Muscle of leg (tissue), 11 donors: ENCODE results near the gene KCNQ1. TPM values are rescaled to one million over a fixed set of nuclear protein-coding genes. Genes with fewer than 3 reads are reported as not detected.

ENCODE experiments used
- DNase-seq: peaks from one replicate; pipeline ENCODE4 v3.0.0; 2013
- H3K27ac ChIP-seq: one replicate; pipeline ENCODE4 v1.5.1; 2013; ENCODE audit warnings: mild to moderate bottlenecking, low read length, control low read depth
- H3K27me3 ChIP-seq: one replicate; pipeline ENCODE4 v1.6.1; 2013; ENCODE audit warnings: low read length; ENCODE audit not compliant: control insufficient read depth, insufficient read depth
- H3K36me3 ChIP-seq: one replicate; pipeline ENCODE4 v1.6.1; 2013; ENCODE audit warnings: low read length; ENCODE audit not compliant: control insufficient read depth, insufficient read depth
- H3K4me1 ChIP-seq: one replicate; pipeline ENCODE4 v1.6.1; 2013; ENCODE audit warnings: low read length; ENCODE audit not compliant: control insufficient read depth, insufficient read depth
- H3K4me3 ChIP-seq: one replicate; pipeline ENCODE4 v1.5.1; 2013; ENCODE audit warnings: low read length, control low read depth
- H3K9me3 ChIP-seq: replicated peaks from 2 replicates; pipeline ENCODE4 v1.6.1; 2013; ENCODE audit warnings: low read depth, low read length; ENCODE audit not compliant: control insufficient read depth
- WGBS: methylation state at CpG from one replicate; pipeline ENCODE4 v1.1.5; 2013; ENCODE audit warnings: missing lambda C conversion rate; ENCODE audit not compliant: insufficient coverage; 5-methylcytosine and 5-hydroxymethylcytosine counted together
- polyA plus RNA-seq, 8 donors: library from polyadenylated mRNA; unstranded; fragments of 120-200 nt; gene quantifications; one replicate each; pipeline versions ENCODE4 v1.2.1 to v1.2.3, GENCODE V29; 2013; ENCODE audit warnings: inconsistent platforms in 1 of 8, low replicate concordance in 1 of 8; ENCODE audit not compliant: insufficient read length in 8 of 8, insufficient read depth in 1 of 8
- total RNA-seq: library from RNA; stranded (reverse); fragments of 120-200 nt; gene quantifications from one replicate; pipeline ENCODE4 v1.2.4, GENCODE V29; 2013

KCNQ1 gene
- total and polyA plus RNA-seq, 9 donors = 0.84 to 4.1 (median 2.6) TPM

DNA sequence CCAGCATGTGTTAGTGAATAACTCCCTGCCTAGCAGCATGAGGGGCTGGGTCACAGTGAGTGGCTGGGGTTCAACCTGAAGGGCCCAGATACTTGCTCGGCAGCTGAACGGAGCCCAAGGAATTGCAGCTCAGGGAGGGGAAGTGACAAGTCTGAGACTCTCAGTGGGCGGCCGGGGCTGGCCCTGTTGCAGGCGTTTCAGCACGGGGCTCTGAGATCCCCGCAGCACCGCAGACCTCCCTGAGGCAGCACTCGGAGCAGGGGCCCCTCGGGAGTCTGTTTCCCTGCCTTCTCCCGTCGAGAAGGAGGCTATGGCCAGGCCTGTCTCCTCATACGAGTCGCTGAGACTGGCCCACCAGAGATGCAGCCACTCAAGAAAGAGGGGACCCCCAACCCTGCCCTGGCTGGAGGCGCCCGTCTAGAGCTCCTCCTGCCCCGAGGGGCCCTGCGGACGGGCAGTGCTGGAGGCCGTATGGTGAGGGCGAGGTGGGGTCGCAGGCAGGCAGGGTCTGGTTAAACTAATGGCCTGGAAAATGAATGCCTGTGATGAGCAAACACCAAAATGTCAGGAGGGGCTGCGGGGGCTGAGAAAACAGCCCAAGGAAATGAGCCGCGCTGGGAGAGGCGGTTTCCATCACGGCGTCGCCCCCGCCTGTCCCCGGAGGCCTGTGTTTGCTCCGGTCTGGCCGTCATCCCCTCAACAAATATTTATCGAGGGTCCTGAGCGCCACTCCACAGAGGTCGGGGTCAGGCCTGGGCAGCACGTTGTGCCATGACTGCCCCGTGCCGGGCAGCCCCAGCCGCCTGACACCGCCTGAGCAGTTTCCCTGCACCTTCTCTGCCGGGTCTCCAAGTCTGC lies 35.0 kb upstream of the KCNQ1 start:
- Histone ChIP-seq H3K9me3 (no peaks in the 10 kb centered on the region), H3K27me3 (peaks cover 23% of the 10 kb centered on the region), H3K27ac (no peak overlapping the region), H3K36me3 (no peaks in the 10 kb centered on the region), H3K4me3 (no peak overlapping the region), H3K4me1 (peaks cover 19% of the 10 kb centered on the region)
- WGBS = 24% methylated on average over 42 of the region's 42 CpGs
- DNase-seq = no peak

DNA sequence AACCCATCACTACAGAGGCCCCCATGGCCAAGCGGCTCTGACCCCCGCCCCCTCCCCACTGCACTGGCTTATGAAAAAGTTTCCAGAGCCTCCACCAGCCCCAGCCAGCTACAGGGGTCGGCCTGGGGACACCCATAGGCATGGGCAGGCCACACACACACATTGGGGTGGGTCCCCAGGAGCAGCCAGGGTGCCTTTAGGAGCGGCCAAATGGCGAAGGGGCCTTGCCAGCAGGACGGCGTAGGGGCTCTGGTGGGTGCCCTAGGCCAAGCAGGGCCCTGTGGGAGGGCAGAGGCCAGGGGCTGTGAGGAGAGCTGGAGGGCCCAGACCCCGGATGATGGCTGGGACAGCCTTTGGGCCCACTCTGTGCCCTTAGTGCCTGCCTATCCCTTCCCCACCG lies 34.2 kb upstream of the KCNQ1 start:
- 79% methylated on average over 5 of the region's 9 CpGs for WGBS
- no peak overlapping the region for H3K27ac ChIP-seq

DNA sequence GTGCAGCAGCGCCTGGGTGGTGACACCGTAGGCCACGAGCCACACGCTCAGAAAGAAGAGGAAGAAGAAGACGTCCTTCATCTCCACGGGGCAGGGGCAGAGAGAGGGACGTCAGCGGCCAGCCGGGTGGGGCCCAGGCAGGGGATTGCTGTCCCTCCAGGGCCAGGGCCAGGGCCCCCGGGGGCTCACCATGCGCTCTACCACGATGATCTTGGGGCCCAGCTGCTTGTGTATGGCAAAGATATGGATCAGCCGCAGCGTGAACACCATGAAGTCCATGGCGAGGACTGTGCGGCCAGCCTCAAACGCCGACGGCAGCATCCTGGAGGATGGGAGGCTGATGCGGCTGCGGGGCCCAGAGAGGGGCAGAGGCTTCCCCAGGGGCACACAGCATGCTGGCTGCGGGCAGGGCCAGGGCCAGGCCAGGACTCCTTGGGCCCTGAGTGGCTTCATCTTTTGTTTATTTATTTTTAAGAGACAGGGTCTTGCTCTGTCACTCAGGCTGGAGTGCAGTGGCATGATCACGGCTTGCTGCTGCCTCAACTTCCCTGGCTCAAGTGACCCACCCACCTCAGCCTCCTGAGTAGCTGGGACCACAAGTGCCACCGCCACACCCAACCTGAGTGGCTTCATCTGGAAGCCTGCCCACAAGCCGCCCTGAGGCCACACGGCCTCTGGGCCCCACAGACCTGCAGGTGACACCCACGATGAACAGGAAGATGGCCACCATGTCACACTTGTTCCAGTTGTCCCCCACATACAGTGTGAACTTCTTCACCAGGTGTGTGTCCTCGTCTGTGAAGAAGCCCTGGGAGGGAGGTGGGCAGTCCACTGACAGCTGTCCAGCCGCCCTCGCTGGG lies 33.1 kb upstream of the KCNQ1 start:
- H3K27ac ChIP-seq = no peak overlapping the region
- H3K36me3 ChIP-seq = no peaks in the 10 kb centered on the region
- peaks cover 26% of the 10 kb centered on the region for H3K27me3 ChIP-seq
- no peaks in the 10 kb centered on the region for H3K9me3 ChIP-seq
- no peak overlapping the region for H3K4me3 ChIP-seq
- H3K4me1 ChIP-seq = peaks cover 19% of the 10 kb centered on the region
- DNase-seq = no peak
- WGBS = 81% methylated on average over 29 of the region's 30 CpGs

More for the DNA sequence above, 34.2 kb upstream of the KCNQ1 start:
- H3K4me3 ChIP-seq = no peak overlapping the region
- peaks cover 23% of the 10 kb centered on the region for H3K27me3 ChIP-seq
- H3K9me3 ChIP-seq = no peaks in the 10 kb centered on the region
- peaks cover 19% of the 10 kb centered on the region for H3K4me1 ChIP-seq
- DNase-seq = no peak
- H3K36me3 ChIP-seq = no peaks in the 10 kb centered on the region

DNA sequence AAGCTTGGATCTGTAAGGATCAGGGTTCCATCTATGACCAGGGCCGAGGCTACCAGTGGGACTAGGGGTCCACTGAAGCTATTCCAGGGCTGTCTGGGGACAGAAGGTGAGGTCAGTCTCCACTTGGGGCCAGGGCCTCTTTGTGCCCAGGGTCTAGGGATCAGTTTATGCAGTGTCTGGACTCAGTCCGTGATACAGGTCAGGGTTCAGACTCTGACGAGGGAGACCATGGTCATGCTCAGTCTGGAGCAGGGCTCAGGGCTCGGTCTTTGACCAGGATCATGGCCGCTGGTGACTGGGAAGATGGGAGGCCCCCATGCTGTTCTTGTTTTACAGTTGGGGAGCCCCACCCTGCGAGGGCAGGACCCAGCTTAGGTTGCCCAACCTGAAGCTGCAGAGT lies 32.5 kb upstream of the KCNQ1 start:
- Histone ChIP-seq H3K27me3 (peaks cover 26% of the 10 kb centered on the region), H3K27ac (no peak overlapping the region), H3K36me3 (no peaks in the 10 kb centered on the region), H3K4me3 (no peak overlapping the region), H3K9me3 (no peaks in the 10 kb centered on the region), H3K4me1 (peaks cover 19% of the 10 kb centered on the region)
- WGBS = 85% methylated on average over 6 of the region's 6 CpGs
- DNase-seq = no peak

DNA sequence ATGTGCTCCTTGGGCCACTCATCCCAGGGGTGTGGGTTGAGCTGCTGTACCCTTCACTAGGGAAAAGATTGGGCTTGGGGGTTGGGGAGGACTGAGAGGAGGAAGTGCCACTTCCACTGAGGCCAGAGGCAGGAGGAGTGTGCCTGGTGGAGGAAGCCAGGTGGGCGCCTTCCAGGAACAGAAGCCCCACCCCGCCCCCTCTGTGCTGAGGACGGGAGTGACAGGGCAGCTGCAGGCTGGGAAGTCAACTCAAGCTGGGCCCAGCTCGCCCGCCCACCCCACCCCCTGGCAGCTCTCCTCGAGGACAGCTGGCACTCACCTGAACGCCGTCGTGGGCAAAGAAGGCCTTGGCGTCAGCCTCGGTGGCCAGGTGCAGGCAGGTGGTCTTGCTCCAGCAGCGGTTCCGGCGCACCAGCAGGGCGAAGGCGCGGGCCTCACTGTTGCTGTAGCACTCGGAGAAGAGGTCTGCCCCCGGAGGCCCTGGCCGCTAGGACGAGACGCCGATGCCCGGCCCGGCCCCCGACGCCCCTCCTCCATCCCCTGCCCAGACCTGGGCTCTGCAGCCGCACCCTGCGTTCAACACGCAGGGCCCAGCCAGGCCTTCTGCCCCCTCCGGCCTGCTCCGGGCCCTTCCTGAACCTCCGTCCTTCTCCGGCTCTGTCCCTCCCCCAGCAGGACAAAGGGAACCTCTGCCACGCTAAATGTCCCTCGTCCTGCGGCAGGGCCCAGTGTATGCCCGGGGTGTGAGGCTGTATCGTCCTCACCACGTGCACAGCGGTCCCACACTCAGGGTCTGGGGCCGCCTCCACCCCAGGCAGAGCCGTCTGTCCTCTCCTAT lies 30.8 kb upstream of the KCNQ1 start:
- Histone ChIP-seq H3K27ac (no peak overlapping the region), H3K4me3 (no peak overlapping the region), H3K36me3 (no peaks in the 10 kb centered on the region), H3K4me1 (peaks cover 19% of the 10 kb centered on the region), H3K9me3 (no peaks in the 10 kb centered on the region), H3K27me3 (peaks cover 20% of the 10 kb centered on the region)
- DNase-seq = no peak
- WGBS = 80% methylated on average over 43 of the region's 43 CpGs

DNA sequence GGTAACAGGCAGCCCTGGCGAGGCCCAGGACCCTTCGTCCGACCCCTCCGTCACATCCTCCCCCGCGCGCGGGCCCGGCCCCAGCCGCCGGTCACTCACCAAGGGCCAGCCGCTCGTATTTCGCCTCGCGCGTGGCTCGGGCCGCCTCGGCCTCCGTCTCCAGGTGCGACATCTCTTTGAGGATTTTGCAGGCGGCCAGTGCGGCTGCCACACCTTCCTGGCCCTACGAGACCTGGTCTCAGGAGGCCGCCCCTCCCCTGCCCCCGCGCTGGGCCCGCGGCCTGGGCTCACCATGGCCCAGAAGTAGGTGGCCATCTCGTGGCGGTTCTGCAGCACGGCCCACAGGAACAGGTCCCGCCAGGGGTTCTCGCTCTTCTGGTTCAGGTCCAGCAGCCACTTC lies 30.2 kb upstream of the KCNQ1 start:
- H3K4me1 ChIP-seq = peaks cover 16% of the 10 kb centered on the region
- peaks cover 15% of the 10 kb centered on the region for H3K27me3 ChIP-seq
- H3K4me3 ChIP-seq = no peak overlapping the region
- H3K36me3 ChIP-seq = no peaks in the 10 kb centered on the region
- H3K27ac ChIP-seq = no peak overlapping the region
- no peaks in the 10 kb centered on the region for H3K9me3 ChIP-seq
- WGBS = 87% methylated on average over 32 of the region's 35 CpGs
- DNase-seq = no peak

DNA sequence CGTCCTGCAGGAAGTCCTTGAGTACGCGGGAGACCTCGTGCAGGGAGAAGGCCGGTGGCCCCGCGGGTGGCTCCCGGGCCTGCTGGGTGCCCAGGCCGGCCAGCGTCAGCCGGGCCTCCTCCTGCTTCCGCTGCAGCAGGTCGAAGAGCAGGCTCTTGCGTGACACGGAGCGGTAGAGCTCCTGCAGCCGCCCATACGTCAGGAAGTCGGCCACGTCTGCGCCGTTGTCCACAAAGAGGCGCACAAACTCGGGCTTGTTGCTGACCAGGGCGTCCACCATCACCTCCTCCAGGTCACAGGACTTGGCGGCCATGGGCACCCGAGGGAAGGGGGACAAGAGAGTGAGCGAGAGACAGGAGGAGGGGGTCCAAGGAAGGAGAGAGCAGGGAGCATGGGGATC lies 29.6 kb upstream of the KCNQ1 start:
- WGBS = 89% methylated on average over 19 of the region's 28 CpGs
- H3K9me3 ChIP-seq = no peaks in the 10 kb centered on the region
- no peak for DNase-seq
- no peak overlapping the region for H3K27ac ChIP-seq
- peaks cover 11% of the 10 kb centered on the region for H3K4me1 ChIP-seq
- no peak overlapping the region for H3K4me3 ChIP-seq
- no peaks in the 10 kb centered on the region for H3K36me3 ChIP-seq
- peaks cover 10% of the 10 kb centered on the region for H3K27me3 ChIP-seq

DNA sequence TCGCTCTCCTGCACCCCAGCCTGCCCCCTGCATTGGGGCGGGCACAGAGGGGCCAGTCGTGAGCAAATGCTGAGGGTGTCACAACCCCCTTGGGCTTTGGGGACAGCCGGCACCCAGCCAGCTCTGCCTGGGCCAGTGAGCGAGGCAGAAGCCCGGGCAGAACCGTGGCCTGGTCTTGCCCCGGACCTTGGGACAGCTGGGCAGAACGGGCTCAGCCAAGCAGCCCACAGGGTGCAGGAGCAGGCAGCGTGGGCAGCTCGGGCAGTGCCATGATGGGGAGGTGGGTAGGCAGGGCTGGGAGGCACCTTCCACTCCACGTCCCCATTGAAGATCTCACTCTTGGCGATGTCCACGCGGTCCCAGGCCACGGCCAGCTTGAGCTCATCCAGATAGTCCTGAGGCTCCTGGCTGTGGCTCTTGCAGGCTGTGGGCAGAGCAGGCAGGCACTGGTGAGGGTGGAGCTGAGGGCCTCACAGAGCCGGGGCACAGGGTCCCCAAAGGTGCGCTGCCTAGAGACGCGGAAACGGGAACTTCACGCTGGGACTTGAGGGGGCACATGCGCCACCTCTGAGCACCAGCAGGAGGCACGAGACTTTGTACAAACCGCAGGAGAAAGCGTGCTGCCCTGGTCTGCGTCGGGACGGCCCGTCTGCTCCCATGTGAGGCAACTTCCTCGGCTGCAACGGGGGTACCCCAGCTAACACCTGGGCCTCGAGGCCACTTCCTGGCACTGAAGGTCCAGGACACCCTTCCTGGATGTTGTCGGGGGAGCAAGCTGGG lies 29.0 kb upstream of the KCNQ1 start:
- 74% methylated on average over 33 of the region's 34 CpGs for WGBS
- DNase-seq = no peak
- no peak overlapping the region for H3K4me3 ChIP-seq
- no peaks in the 10 kb centered on the region for H3K9me3 ChIP-seq
- no peak overlapping the region for H3K27ac ChIP-seq
- peaks cover 15% of the 10 kb centered on the region for H3K4me1 ChIP-seq
- no peaks in the 10 kb centered on the region for H3K36me3 ChIP-seq
- H3K27me3 ChIP-seq = peaks cover 6% of the 10 kb centered on the region

DNA sequence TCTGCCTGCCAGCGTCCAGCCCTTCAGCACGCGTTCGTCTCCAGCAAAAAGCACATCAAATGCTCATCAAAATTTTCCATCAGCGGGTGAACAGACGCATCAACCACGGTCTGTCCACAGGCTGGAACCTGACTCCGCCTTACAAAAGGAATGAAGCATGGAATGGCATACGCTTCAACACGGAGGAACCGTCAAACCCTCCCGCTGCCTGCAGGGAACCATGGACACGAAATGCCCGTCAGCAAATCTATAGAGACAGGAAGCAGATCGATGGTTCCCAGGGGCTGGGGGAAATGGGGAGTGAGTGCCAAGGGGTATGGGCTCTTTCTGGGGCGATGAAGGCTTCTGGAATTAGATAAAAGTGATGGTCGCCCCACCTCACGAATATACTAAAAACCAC lies 28.0 kb upstream of the KCNQ1 start:
- peaks cover 18% of the 10 kb centered on the region for H3K4me1 ChIP-seq
- no peaks in the 10 kb centered on the region for H3K9me3 ChIP-seq
- H3K4me3 ChIP-seq = no peak overlapping the region
- no peak for DNase-seq
- no peak overlapping the region for H3K27ac ChIP-seq
- peaks cover 6% of the 10 kb centered on the region for H3K27me3 ChIP-seq
- no peaks in the 10 kb centered on the region for H3K36me3 ChIP-seq
- WGBS = 71% methylated on average over 17 of the region's 18 CpGs
